ENCODE data around the gene ZNF576. TPM values are rescaled to one million over a fixed set of nuclear protein-coding genes. Genes with fewer than 3 reads are reported as not detected.

The ZNF576 gene
- total and polyA plus RNA-seq, 2 of the 4 experiments (the other 2 are of a cell fraction): 13.8 to 19.5 TPM

DNA sequence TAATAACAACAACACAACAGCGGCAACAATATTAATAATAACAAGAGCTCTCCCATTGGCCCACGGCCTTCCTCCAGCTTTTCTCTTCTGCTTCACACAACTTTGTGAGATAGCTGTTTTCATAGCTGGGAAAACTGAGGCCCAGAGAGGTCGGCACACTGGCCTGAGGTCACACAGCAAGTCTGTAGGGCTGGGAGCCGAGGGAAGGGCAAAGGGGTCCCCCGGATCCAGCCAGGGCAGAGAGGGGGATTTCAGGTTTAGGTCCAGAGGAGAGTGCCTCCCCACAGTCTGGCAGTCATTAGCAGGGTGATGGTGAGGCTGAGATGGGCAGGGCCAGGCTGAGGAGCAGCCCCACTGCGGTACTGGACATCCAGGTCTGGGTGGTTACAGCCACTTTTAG, 52.2 kb downstream of the ZNF576 start:
- CTCF ChIA-PET: interaction anchor here (0.5 to 1.0 kb wide), 2 partner anchors 23 to 262 kb away, joined by 3 read pairs; no protein-coding TSS in a partner anchor
- BruUV-seq (replicated peaks): no TSS peak
- intact Hi-C loops (cut with micrococcal nuclease): no loop called here

More for the DNA sequence above, 52.2 kb downstream of the ZNF576 start:
- TF ChIP-seq CEBPB (IDR thresholded peaks at IDR 0.05; ENCODE audit: low read depth, low read length) (no peak), CHD1 (IDR thresholded peaks at IDR 0.05; ENCODE audit: low read depth, low read length) (no peak), POLR2A (IDR thresholded peaks at IDR 0.05; ENCODE audit: low read depth, low read length) (no peak), RAD21 (IDR thresholded peaks at IDR 0.05; ENCODE audit: low read length) (no peak), RCOR1 (IDR thresholded peaks at IDR 0.05; ENCODE audit: insufficient replicate concordance, low read length) (no peak), FOS (IDR thresholded peaks at IDR 0.05; ENCODE audit: low read depth, low read length) (no peak), MXI1 (IDR thresholded peaks at IDR 0.05; ENCODE audit: borderline replicate concordance, low read depth, low read length) (no peak), BHLHE40 (IDR thresholded peaks at IDR 0.05; ENCODE audit: low read depth, low read length) (no peak), MAZ (IDR thresholded peaks at IDR 0.05; ENCODE audit: borderline replicate concordance, low read depth, low read length) (no peak), MAFK (IDR thresholded peaks at IDR 0.05; ENCODE audit: low read depth, low read length) (no peak)
- TF ChIP-seq, protein P1, sequence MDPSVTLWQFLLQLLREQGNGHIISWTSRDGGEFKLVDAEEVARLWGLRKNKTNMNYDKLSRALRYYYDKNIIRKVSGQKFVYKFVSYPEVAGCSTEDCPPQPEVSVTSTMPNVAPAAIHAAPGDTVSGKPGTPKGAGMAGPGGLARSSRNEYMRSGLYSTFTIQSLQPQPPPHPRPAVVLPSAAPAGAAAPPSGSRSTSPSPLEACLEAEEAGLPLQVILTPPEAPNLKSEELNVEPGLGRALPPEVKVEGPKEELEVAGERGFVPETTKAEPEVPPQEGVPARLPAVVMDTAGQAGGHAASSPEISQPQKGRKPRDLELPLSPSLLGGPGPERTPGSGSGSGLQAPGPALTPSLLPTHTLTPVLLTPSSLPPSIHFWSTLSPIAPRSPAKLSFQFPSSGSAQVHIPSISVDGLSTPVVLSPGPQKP (IDR thresholded peaks at IDR 0.05; ENCODE audit: borderline replicate concordance, low read depth, low read length): no peak
- TF ChIP-seq, protein P2, sequence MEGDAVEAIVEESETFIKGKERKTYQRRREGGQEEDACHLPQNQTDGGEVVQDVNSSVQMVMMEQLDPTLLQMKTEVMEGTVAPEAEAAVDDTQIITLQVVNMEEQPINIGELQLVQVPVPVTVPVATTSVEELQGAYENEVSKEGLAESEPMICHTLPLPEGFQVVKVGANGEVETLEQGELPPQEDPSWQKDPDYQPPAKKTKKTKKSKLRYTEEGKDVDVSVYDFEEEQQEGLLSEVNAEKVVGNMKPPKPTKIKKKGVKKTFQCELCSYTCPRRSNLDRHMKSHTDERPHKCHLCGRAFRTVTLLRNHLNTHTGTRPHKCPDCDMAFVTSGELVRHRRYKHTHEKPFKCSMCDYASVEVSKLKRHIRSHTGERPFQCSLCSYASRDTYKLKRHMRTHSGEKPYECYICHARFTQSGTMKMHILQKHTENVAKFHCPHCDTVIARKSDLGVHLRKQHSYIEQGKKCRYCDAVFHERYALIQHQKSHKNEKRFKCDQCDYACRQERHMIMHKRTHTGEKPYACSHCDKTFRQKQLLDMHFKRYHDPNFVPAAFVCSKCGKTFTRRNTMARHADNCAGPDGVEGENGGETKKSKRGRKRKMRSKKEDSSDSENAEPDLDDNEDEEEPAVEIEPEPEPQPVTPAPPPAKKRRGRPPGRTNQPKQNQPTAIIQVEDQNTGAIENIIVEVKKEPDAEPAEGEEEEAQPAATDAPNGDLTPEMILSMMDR (conservative IDR thresholded peaks at IDR 0.05; ENCODE audit: low read depth, low read length): no peak
- TF ChIP-seq, protein P3, sequence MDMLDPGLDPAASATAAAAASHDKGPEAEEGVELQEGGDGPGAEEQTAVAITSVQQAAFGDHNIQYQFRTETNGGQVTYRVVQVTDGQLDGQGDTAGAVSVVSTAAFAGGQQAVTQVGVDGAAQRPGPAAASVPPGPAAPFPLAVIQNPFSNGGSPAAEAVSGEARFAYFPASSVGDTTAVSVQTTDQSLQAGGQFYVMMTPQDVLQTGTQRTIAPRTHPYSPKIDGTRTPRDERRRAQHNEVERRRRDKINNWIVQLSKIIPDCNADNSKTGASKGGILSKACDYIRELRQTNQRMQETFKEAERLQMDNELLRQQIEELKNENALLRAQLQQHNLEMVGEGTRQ (IDR thresholded peaks at IDR 0.05; ENCODE audit: low read depth, low read length): no peak
- Histone ChIP-seq H2BK20ac (ENCODE audit: low read depth, low read length) (no peak overlapping the region), H3K36me3 (ENCODE audit: control insufficient read depth, insufficient read depth, low read length) (peaks cover 36% of the 10 kb centered on the region), H3K4me1 (ENCODE audit: control insufficient read depth, insufficient read depth, low read length) (no peaks in the 10 kb centered on the region), H3K27ac (ENCODE audit: insufficient read depth, low read length) (no peak overlapping the region), H2AK5ac (ENCODE audit: low read depth, low read length) (no peak overlapping the region), H3K18ac (ENCODE audit: low read depth, low read length) (no peak overlapping the region), H2AK9ac (replicated peaks; ENCODE audit: low read depth, low read length, poor library complexity) (no peak overlapping the region), H2BK120ac (ENCODE audit: low read depth, low read length) (no peak overlapping the region), H3K4me3 (ENCODE audit: insufficient read depth, low read depth, low read length) (no peak overlapping the region), H3K14ac (replicated peaks; ENCODE audit: low read depth, low read length) (no peak overlapping the region), H2BK5ac (ENCODE audit: low read depth, low read length, poor library complexity, severe bottlenecking) (no peak overlapping the region), H3K56ac (ENCODE audit: extremely low read depth, insufficient read depth, low read length) (no peak overlapping the region), H3K9me3 (ENCODE audit: control insufficient read depth, insufficient read depth, low read length) (no peaks in the 10 kb centered on the region), H4K5ac (ENCODE audit: low read depth, low read length) (no peak overlapping the region), H4K8ac (ENCODE audit: low read depth in 2 of 2, low read length in 2 of 2) (no peak overlapping the region), H2AFZ (replicated peaks; ENCODE audit: low read length, poor library complexity) (no peak overlapping the region), H3K4me2 (ENCODE audit: low read depth, low read length) (no peak overlapping the region), H3K9me1 (ENCODE audit: insufficient read depth, low read length) (no peaks in the 10 kb centered on the region), H4K20me1 (ENCODE audit: insufficient read depth, low read length) (peaks cover 6% of the 10 kb centered on the region; the same call in 1 of the 2 replicates), H2BK15ac (ENCODE audit: low read depth, low read length) (no peak overlapping the region), H3K4ac (ENCODE audit: low read depth, low read length) (no peak overlapping the region), H3K79me1 (ENCODE audit: low read depth in 1 of 2, low read length in 2 of 2) (peaks cover 10 to 22% of the 10 kb centered on the region in 2 experiments; a peak in 2 of 4 replicates), H4K91ac (ENCODE audit: insufficient read depth, low read depth, low read length) (no peak overlapping the region), H3K27me3 (ENCODE audit: control insufficient read depth, insufficient read depth, low read length) (no peaks in the 10 kb centered on the region), H3K9ac (ENCODE audit: low read depth, low read length) (no peak overlapping the region), H3K23ac (ENCODE audit: low read depth, low read length) (no peak overlapping the region)
- POLR2A ChIA-PET (ENCODE audit: unreplicated experiment): no interaction called here
- WGBS, 2 experiments (ENCODE audit: extremely low coverage in 2 of 2, insufficient read length in 1 of 2): 93% methylated on average over 3 of the region's 6 CpGs; no CpG with 5 or more reads in 1 of the 2 experiments
- in situ Hi-C loops (cut with MboI; ENCODE audit: low sequenced_read_pairs) (no loop called here), dilution Hi-C loops (cut with HindIII; ENCODE audit: low sequenced_read_pairs, unreplicated experiment) (no loop called here)
- ATAC-seq (ENCODE audit: low read depth): no peak
- no peak for DNase-seq

All from IMR-90 (cell line).